Activated CD4-positive, alpha-beta T cell treated with anti-CD3 and anti-CD28 coated beads, Interleukin-2, amount 10 ng/mL, durations not matched to agents 24 days and 14 days (primary cell): ENCODE results near the gene EML6. TPM values are rescaled to one million over a fixed set of nuclear protein-coding genes. Genes with fewer than 3 reads are reported as not detected.
"Not testable (repeated sequence)": the region's sequence is repeated elsewhere in the genome, so short reads cannot be mapped to it uniquely, and the experiment has no call there.

Source experiments
- DNase-seq: peaks from one replicate; pipeline ENCODE4 v3.0.0; 2022
- H3K27ac Mint-ChIP-seq: one replicate; pipeline ENCODE4 v1.8.0; 2022; ENCODE audit warnings: mild to moderate bottlenecking, mixed read lengths
- H3K27me3 Mint-ChIP-seq: one replicate; pipeline ENCODE4 v1.8.0; 2022; ENCODE audit warnings: mixed read lengths
- H3K36me3 Mint-ChIP-seq: one replicate; pipeline ENCODE4 v1.8.0; 2022; ENCODE audit warnings: low read depth, mild to moderate bottlenecking, mixed read lengths
- H3K4me1 Mint-ChIP-seq: one replicate; pipeline ENCODE4 v1.8.0; 2021; ENCODE audit warnings: mixed read lengths
- H3K4me3 Mint-ChIP-seq: one replicate; pipeline ENCODE4 v1.8.0; 2022; ENCODE audit warnings: mild to moderate bottlenecking, moderate library complexity, mixed read lengths
- H3K9me3 Mint-ChIP-seq: one replicate; pipeline ENCODE4 v1.8.0; 2021; ENCODE audit warnings: mixed read lengths
- intact Hi-C: fragments of 100-400 bp; cut with micrococcal nuclease; formaldehyde crosslinking; loops from one replicate; pipeline ENCODE4 v1.15.1; 2023
- total RNA-seq: library from RNA; stranded (reverse); gene quantifications from 2 replicates; pipeline ENCODE4 v1.2.3, GENCODE V29; 2022

EML6 gene
- total RNA-seq, 1 donor from 2014 or later = 0.77 TPM

DNA sequence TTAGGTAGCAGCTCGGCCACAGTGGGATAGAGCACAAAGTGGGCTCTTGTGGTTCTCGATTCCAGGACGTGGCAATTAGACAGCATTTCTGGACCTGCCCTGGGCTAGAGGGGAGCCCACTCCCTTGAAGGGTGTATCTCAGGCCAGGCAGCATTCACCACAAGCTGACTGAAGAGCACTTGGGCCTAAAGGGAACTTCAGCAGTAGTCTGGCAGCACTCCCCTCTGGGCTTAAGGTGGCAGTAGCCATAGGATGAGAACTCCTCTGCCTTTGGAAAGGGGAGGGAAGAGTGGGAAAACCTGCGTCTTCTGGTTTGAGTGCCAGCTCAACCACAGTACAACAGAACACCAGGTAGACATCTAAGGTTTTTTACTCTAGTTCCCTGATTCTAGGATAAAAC lies 28.1 kb upstream of the EML6 start:
- Mint-ChIP-seq H3K27ac (no peak overlapping the region), H3K36me3 (no peaks in the 10 kb centered on the region), H3K4me1 (peaks cover 2% of the 10 kb centered on the region), H3K4me3 (no peak overlapping the region), H3K9me3 (no peaks in the 10 kb centered on the region), H3K27me3 (peaks cover 36% of the 10 kb centered on the region)
- DNase-seq = peak; percentile 49
- intact Hi-C loops = no loop called here

DNA sequence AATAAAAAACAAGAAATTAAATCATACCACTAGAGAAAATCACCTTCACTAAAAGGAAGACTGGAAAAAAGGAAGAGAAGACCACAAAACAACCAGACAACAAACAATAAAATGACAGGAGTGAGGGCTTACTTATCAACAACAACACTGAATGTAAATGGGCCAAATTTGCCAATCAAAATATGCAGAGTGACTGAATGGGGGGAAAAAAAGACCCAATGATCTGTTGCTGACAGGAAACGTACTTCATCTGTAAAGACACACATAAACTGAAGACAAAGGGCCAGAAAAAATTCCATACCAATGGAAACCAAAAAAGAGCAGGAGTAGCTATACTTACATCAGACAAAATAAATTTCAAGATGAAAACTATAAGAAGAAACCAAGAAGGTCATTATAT lies 25.5 kb upstream of the EML6 start:
- peaks cover 2% of the 10 kb centered on the region for H3K4me1 Mint-ChIP-seq
- no peaks in the 10 kb centered on the region for H3K9me3 Mint-ChIP-seq
- peaks cover 52% of the 10 kb centered on the region for H3K27me3 Mint-ChIP-seq
- H3K36me3 Mint-ChIP-seq = no peaks in the 10 kb centered on the region
- H3K27ac Mint-ChIP-seq = no peak overlapping the region
- no peak for DNase-seq
- intact Hi-C loops = no loop called here
- H3K4me3 Mint-ChIP-seq = no peak overlapping the region

DNA sequence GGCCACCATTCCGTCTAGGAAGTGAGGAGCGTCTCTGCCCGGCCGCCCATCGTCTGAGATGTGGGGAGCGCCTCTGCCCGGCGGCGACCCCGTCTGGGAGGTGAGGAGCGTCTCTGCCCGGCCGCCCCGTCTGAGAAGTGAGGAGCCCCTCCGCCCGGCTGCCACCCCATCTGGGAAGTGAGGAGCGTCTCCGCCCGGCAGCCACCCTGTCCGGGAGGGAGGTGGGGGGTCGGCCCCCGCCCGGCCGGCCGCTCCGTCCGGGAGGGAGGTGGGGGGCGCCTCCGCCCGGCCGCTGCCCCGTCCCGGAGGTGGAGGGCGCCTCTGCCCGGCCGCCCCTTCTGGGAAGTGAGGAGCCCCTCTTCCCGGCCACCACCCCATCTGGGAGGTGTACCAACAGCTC lies 24.5 kb upstream of the EML6 start:
- H3K4me1 Mint-ChIP-seq, H3K27ac Mint-ChIP-seq, H3K4me3 Mint-ChIP-seq, H3K9me3 Mint-ChIP-seq, intact Hi-C loops, H3K36me3 Mint-ChIP-seq: not testable (repeated sequence)
- DNase-seq = peak; percentile 37
- H3K27me3 Mint-ChIP-seq = peaks cover 52% of the 10 kb centered on the region

DNA sequence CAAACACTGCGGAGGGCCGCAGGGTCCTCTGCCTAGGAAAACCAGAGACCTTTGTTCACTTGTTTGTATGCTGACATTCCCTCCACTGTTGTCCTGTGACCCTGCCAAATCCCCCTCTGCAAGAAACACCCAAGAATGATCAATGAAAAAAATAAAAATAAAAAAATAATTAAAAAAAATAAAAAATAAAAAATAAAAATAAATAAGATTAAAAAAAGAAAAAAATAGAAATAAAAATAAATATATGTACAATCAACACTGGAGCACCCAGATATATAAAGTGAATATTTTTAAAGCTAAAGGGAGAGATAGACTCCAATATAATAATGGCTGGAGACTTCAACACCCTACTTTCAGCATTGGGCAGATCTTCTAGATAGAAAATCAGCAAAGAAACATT lies 23.8 kb upstream of the EML6 start:
- intact Hi-C loops = loop anchor here (5.0 kb wide), 1 partner anchor 597 kb away; no protein-coding TSS in a partner anchor
- Mint-ChIP-seq H3K4me1 (no peaks in the 10 kb centered on the region), H3K4me3 (no peak overlapping the region), H3K27me3 (peaks cover 52% of the 10 kb centered on the region), H3K36me3 (no peaks in the 10 kb centered on the region), H3K9me3 (no peaks in the 10 kb centered on the region), H3K27ac (no peak overlapping the region)
- no peak for DNase-seq

DNA sequence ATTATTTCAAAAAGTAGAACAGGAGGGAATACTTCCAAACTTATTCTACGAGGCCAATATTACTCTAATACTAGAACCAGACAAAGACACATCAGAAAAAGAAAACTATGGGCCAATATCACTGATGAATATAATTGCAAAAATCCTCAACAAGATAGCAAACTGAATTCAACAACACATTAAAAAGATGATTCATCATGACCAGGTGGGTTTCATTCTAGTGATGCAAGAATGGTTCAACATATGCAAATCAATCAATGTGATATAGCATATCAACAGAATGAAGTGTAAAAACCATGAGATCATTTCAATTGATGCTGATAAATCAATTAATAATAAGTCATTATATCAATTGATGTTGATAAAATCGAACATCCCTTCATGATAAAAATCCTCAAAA lies 22.4 kb upstream of the EML6 start:
- no peaks in the 10 kb centered on the region for H3K9me3 Mint-ChIP-seq
- no peak for DNase-seq
- H3K27ac Mint-ChIP-seq = no peak overlapping the region
- H3K4me3 Mint-ChIP-seq = no peak overlapping the region
- H3K27me3 Mint-ChIP-seq = peaks cover 50% of the 10 kb centered on the region
- H3K4me1 Mint-ChIP-seq = no peaks in the 10 kb centered on the region
- H3K36me3 Mint-ChIP-seq = no peaks in the 10 kb centered on the region
- intact Hi-C loops = loop anchor here (5.0 kb wide), 1 partner anchor 599 kb away; no protein-coding TSS in a partner anchor

DNA sequence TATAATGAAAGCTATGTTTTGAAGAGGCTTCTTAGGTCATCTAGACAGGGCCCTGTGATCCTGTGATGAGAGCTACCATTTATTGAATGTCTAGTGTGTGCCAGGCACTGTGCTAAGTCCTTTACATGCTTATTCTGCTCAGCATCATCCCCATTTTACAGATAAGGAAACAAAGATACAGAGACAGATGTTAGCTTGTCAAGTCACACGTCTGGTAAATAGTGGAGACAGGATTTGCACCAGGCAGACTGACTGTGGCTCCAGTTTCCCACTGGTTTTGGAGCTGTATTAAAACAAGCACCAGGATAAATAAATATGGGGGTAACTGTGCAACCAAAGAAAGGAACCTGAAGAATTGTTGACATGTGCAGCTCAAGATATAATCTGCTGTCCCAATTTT lies 19.2 kb upstream of the EML6 start:
- DNase-seq = peak; percentile 54
- H3K9me3 Mint-ChIP-seq = no peaks in the 10 kb centered on the region
- H3K4me1 Mint-ChIP-seq = no peaks in the 10 kb centered on the region
- peaks cover 57% of the 10 kb centered on the region for H3K27me3 Mint-ChIP-seq
- H3K27ac Mint-ChIP-seq = no peak overlapping the region
- H3K36me3 Mint-ChIP-seq = no peaks in the 10 kb centered on the region
- no peak overlapping the region for H3K4me3 Mint-ChIP-seq
- intact Hi-C loops = loop anchor here (1.0 to 5.0 kb wide), 4 partner anchors 39 to 602 kb away; no protein-coding TSS in a partner anchor

DNA sequence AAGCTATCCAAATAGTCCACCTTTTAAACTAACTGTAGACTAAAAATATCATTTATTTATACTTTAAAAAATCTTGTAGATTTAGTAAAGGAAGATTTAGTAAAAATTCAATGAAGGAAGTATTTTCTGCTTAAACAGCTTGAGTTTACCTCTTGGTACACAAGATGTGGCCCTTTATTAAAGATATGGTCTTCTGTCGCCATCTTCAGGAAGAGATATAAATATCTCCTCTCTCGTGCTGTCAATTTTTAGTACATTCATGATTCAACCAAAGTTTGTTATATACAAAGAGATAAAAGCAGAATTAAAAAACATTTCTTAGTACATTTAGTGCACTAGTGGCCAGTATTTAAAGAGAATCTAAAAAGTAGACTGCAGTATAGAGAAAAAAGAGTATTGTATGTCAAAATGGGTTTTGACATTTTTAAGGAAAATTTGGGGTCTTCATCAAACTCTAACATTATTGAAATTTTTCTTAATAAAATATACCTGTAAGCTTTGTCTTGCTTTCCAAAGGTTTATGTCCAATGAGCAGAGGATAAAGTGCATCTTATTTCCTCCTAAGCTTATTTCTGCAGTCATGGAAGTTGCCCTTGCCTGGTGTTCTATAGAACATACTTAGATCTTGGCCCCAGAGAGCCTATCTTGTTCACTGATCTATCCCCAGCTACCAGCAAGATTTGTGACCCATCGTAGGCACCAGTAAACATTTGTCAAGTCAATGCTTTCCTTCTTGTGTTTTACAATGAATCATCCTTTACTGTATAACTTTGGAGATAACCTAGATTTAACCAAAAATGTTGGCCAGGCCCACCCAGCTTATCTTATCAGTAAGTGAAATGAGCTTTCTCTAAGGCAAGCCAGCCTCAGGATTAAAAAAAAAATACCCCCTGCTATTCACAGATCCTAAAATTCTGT lies 18.5 kb upstream of the EML6 start:
- H3K4me3 Mint-ChIP-seq = no peak overlapping the region
- peaks cover 61% of the 10 kb centered on the region for H3K27me3 Mint-ChIP-seq
- intact Hi-C loops = loop anchor here (1.0 to 5.0 kb wide), 4 partner anchors 40 to 603 kb away; no protein-coding TSS in a partner anchor

DNA sequence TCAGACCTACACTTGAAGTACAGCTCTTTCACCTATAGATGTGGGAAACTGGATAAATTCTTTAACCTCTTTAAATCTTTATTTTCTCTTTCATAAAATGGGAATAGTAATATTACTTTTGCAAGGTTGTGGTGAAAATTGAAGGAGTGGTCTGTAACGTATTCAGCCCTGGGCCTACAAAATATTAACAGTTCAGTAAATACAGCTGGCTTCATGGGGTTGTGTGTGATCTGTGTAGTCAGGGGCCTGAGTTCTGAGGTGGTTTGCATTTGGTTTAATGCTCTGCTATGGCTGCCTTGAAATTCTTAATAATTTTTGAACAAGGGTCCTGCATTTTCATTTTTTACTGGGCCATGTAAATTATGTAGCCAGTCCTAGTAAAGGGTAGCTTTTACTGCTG lies 16.8 kb upstream of the EML6 start:
- peaks cover 56% of the 10 kb centered on the region for H3K27me3 Mint-ChIP-seq
- no peaks in the 10 kb centered on the region for H3K9me3 Mint-ChIP-seq
- peaks cover 1% of the 10 kb centered on the region for H3K36me3 Mint-ChIP-seq
- no peak overlapping the region for H3K4me3 Mint-ChIP-seq
- no peak overlapping the region for H3K27ac Mint-ChIP-seq
- DNase-seq = no peak
- no peaks in the 10 kb centered on the region for H3K4me1 Mint-ChIP-seq
- intact Hi-C loops = no loop called here

More for the DNA sequence above, 18.5 kb upstream of the EML6 start:
- Mint-ChIP-seq H3K36me3 (no peaks in the 10 kb centered on the region), H3K27ac (no peak overlapping the region), H3K9me3 (no peaks in the 10 kb centered on the region), H3K4me1 (no peaks in the 10 kb centered on the region)
- DNase-seq = peak; percentile 68

DNA sequence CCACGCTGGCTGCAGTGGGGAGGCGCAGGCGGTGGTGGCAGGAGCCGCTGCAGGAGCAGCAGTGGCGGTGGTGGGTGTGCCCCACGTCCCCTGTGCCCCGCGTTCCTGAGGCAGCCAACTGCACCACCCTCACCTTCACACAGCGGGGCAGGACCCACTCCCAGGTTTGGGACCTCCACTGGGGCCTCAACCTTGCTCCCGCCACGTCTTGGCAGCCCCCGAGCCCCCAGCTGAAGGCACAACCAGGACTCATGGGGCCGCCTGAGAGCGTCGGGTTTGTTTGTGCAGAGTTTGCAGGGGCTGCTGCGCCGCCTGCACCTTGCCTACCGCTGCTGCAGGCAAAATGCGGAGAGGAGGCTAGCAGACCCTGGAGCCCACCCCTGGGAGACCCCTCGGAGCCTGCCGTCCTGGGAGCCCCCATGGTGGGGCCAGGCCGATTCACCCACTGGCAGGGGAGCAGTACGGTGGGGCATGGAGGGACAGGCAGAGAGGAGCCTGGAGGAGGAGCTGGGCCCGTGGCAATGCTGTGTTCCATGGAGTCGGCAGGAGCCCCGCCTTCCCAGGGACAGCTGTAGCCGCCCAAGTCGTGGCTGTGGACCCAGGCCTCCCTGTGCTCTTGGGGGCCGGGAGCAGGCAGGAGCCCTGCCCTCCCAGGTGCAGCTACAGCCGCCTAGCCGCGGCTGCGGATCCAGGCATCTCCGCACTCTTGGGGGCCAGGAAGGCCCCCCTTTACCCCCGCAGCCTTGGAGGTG lies 14.7 kb upstream of the EML6 start:
- no peaks in the 10 kb centered on the region for H3K9me3 Mint-ChIP-seq
- H3K27me3 Mint-ChIP-seq = peaks cover 55% of the 10 kb centered on the region
- H3K27ac Mint-ChIP-seq = no peak overlapping the region
- intact Hi-C loops = no loop called here
- H3K4me1 Mint-ChIP-seq = no peaks in the 10 kb centered on the region
- H3K36me3 Mint-ChIP-seq = peaks cover 1% of the 10 kb centered on the region
- no peak for DNase-seq
- H3K4me3 Mint-ChIP-seq = peak overlapping the region; percentile 50

DNA sequence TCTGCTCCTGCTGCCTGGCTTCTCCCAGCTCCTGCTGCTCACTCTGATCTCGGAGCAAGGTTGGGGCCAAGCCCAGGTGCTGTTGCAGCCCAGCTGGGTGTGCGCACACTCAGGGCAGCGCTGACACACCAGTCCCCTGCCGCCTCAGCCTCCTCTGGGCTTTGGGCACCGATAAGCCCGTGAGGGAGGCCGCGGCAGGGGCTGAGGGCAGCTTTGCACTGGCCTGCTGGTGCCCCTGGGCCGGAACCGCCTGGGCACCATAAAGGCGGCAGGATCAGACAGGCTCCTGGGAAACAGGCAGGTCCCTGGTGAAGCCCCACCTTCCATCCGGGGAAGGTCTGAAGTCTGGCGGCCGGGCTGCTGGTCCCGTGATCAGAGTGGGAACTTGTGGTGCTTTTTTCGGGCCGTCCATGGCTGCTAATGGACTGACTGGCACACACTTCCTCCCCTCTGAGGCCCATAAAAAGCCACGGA lies 14.1 kb upstream of the EML6 start:
- H3K27ac Mint-ChIP-seq = no peak overlapping the region
- peaks cover 1% of the 10 kb centered on the region for H3K36me3 Mint-ChIP-seq
- H3K4me3 Mint-ChIP-seq = peak overlapping the region; percentile 50
- no peaks in the 10 kb centered on the region for H3K4me1 Mint-ChIP-seq
- intact Hi-C loops = no loop called here
- H3K27me3 Mint-ChIP-seq = peaks cover 57% of the 10 kb centered on the region
- DNase-seq = no peak
- H3K9me3 Mint-ChIP-seq = no peaks in the 10 kb centered on the region

DNA sequence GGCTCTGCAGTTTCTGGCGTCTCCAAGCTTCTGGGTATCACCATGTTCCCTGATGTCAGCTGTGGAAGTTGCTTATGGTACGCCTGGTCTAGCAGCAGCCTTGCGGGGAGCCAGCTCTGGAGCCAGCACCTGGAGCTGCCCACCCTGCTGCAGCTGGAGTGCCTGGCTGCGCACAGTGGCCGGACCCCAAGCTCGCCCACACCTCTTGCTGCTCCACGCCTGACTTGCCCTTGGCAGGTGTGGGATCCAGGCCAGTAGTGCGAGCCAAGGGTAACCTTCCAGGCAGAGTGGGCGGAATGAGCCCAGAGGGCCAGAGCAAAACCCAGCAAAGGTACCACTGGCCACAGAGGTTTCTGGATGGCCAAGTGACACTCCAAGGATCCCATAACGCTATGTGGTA lies 13.2 kb upstream of the EML6 start:
- no peaks in the 10 kb centered on the region for H3K9me3 Mint-ChIP-seq
- H3K27me3 Mint-ChIP-seq = peaks cover 62% of the 10 kb centered on the region
- H3K27ac Mint-ChIP-seq = no peak overlapping the region
- DNase-seq = no peak
- intact Hi-C loops = no loop called here
- H3K4me3 Mint-ChIP-seq = no peak overlapping the region
- H3K36me3 Mint-ChIP-seq = peaks cover 1% of the 10 kb centered on the region
- H3K4me1 Mint-ChIP-seq = no peaks in the 10 kb centered on the region

DNA sequence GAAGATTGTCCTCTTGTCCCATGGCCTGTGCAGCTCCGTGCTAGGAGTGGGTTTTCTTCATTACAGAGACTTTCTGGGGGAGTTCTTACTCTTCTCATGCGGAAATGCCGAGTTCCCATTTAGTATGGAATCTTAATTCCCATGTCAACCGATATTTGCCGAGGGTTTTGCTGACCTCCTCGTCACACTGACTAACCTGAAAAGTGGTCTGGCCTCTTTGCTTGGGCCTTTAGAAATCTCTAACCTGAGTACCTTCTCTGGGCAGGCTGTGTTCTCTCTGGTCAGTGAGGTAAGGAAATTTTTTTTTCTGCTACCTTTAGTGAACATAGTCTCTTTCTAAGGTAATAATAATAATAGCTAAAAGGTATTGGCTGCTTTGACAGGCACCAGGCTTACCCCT lies 10.9 kb upstream of the EML6 start:
- Mint-ChIP-seq H3K4me3 (no peak overlapping the region), H3K27me3 (peaks cover 68% of the 10 kb centered on the region), H3K27ac (no peak overlapping the region), H3K36me3 (peaks cover 1% of the 10 kb centered on the region), H3K4me1 (no peaks in the 10 kb centered on the region), H3K9me3 (no peaks in the 10 kb centered on the region)
- intact Hi-C loops = no loop called here
- DNase-seq = no peak

DNA sequence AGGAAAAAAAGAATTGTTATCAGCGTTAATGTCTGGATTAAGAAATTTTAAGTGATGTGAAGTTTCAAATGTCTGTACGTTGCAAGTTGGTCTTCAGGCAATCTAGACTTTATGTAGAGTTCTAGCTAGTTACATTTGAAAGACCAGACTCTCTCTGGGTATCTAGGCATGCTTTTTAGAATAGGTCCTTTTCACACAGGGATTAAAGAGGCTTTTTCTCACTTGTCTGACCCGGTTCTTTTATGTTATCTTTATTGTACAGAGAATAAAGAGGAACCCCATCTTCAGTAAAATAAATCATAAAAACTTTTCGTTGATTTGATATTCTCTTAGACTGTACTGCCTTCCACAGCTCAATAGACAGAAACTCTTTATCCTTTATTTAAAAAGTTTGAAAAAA lies 8.5 kb upstream of the EML6 start:
- no peak for DNase-seq
- Mint-ChIP-seq H3K9me3 (no peaks in the 10 kb centered on the region), H3K4me3 (no peak overlapping the region), H3K27ac (no peak overlapping the region), H3K27me3 (peaks cover 70% of the 10 kb centered on the region), H3K4me1 (no peaks in the 10 kb centered on the region), H3K36me3 (peaks cover 1% of the 10 kb centered on the region)
- intact Hi-C loops = no loop called here

DNA sequence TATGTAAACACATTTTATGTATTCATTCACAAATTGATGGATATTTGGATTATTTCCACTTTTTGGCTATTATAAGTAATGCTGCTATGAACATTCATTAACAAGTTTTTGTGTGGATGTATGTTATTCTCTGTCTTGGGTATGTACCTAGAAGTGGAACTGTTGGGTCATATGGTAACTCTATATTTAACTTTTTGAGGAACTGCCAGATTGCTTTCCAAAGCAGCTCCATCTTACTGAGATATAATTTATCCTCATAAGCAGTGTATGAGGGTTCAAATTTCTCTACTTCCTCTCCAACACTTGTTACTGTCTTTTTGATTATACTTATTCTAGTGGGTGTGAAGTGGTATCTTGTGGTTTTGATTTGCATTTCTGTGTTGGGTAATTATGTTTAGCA lies 7.1 kb upstream of the EML6 start:
- intact Hi-C loops = no loop called here
- H3K27me3 Mint-ChIP-seq = peaks cover 71% of the 10 kb centered on the region
- no peak overlapping the region for H3K27ac Mint-ChIP-seq
- no peaks in the 10 kb centered on the region for H3K36me3 Mint-ChIP-seq
- no peak for DNase-seq
- no peak overlapping the region for H3K4me3 Mint-ChIP-seq
- H3K4me1 Mint-ChIP-seq = no peaks in the 10 kb centered on the region
- no peaks in the 10 kb centered on the region for H3K9me3 Mint-ChIP-seq
